NCI-H1105 (cell line): ENCODE data around the gene BSND.

Experiments used
- DNase-seq: peaks from one replicate; lab custom pipeline; 2025; lab: John Stamatoyannopoulos, UW

BSND gene

DNA sequence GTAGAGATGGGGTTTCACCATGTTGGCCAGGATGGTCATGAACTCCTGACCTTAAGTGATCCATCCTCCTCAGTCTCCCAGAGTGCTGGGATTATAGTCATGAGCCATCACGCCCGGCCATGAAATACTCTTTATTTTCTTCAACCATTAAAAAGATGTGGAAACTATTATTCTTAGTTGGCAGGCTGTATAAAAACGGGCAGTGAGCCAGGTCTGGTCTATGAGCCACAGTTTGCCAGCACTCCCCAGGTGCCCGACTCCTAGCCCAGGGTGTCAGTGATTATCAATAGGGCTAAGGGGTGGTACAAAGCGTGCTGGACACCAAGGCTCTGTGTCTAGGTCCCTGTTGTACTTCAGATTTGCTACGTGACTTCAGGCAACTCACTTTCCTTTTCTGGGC lies 22.0 kb upstream of the BSND start:
- peak; percentile 14 for DNase-seq

- no peak for DNase-seq
Measured at GRCh38 chr1:54977533-54978297, 21.0 kb upstream of the BSND start.

GRCh38 chr1:54978528-54979326 lies 20.0 kb upstream of the BSND start:
- DNase-seq: no peak

- DNase-seq: no peak
Measured at GRCh38 chr1:54979327-54979891, 19.3 kb upstream of the BSND start.

DNA sequence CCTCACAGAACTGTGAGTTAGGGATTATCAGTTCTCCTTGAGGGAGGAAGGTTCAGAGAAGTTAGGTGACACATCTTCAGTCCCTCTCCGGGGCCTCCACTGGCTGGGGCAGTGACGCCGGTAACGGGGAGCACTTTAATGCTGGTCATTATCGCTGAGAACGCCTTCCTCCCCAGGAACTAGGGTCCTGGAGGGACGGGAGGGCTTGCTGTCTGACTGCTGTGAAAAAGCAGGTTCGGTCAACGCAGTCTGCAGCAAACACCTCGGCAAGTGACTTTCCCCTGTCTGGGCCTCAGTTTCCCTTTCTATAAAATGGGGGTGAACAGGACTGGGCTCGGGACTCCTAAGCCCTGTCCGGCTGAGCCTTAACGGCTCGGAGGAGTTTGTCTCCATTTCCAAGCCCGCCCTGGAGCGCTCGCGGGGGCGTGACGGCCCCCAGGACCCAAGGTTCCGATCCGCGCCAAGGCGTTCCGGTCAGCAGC lies 18.6 kb upstream of the BSND start:
- no peak for DNase-seq

DNA sequence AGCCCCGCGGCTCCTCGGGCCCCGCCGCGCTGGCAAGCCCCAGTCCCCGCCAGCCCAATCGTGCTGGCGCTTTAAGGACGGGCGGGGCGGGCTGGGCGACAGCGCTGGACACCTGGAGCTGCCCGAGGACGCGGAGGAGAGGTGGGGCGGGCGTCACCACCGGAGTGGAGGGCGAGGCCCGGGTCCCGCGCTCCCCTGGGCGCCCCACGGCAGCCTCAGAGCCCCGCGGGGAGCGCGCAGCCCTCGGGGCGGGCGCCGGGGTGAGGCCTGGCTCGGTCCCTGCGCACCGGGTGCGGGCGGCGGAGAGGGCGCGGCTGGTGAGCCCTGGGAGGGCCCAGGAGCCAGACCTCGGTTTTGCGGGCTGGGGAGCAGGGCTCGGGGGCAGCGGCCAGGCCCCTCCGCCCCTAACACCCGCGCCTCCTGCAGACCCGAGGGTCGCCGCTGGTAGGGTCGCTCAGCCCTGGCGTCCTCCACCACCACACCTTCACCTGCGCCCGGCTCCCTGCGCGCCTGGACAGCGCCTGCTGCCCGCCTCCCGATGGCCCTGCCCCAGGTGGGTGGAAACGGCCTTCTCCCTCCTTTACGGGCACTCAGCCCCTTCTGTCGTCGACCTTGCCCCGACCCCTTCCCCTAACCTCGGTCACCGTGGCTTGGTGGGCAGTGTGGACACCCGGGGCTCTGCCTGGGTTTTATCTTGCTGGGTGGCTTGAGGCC lies 18.0 kb upstream of the BSND start, which contains the start of gene TMEM61:
Gene TMEM61 (plus strand): TSS at position 101 of the 714 bp plus-strand sequence. CDS start 438 bp downstream, at position 539.
- DNase-seq: no peak

DNA sequence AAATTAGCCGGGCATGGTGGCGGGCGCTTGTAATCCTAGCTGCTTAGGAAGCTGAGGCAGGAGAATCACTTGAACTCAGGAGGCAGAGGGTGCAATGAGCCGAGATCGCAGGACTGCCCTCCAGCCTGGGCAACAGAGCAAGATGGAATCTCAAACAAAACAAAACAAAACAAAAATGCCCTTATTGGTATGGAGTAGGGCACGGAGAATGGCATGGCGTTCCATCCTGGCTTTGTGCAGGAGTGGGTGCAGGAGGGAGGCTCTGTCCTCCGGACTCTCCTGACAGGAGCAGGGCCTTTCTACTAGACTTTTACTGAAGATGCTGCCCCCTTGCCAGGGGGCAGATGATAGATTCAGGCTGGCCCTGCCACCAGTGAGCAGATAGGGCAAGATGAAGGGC lies 17.3 kb upstream of the BSND start:
- DNase-seq: no peak

GRCh38 chr1:54982739-54983138 lies 16.0 kb upstream of the BSND start:
- peak; percentile 86 for DNase-seq

DNA sequence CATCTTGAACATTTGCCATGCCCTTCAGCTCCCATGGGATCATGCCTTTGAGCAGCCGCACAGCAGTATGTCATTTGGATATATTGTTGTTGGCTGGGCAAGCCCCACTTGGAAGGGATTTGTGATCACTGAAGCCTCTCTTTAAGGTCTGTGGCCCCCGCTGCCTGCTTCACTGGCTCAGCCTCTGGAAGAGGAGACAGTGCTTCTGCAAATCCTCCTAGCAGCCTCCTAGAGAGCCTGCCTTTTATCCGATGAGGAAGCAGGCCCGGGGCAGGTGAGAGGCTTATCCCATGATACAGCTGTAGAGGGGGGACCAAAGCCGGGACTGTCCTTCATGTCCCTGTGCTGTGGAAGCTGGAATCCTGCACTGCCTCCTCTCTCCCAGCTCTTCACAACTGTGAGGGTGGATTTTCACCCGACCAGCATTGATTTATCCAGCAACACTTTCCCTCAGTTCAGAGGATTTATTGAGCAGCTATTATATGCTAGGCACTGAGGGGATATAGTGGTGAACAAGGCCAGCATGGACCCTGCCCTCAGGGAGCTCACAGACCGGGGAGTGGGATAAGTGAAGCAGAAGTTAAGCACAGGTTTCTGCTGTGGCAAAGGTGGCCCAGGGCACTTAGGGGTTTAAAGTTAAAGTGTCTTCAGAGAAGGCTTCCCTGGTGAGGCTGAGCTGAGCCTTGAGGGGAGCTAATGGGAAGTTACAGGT lies 14.4 kb upstream of the BSND start:
- no peak for DNase-seq

GRCh38 chr1:54985556-54985955 lies 13.2 kb upstream of the BSND start:
- DNase-seq: no peak

DNA sequence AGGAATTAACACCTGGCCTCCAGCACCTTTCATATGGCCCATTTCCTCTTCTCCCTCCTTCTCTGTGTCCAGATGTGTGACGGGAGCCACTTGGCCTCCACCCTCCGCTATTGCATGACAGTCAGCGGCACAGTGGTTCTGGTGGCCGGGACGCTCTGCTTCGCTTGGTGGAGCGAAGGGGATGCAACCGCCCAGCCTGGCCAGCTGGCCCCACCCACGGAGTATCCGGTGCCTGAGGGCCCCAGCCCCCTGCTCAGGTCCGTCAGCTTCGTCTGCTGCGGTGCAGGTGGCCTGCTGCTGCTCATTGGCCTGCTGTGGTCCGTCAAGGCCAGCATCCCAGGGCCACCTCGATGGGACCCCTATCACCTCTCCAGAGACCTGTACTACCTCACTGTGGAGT lies 12.7 kb upstream of the BSND start:
- DNase-seq: no peak

DNA sequence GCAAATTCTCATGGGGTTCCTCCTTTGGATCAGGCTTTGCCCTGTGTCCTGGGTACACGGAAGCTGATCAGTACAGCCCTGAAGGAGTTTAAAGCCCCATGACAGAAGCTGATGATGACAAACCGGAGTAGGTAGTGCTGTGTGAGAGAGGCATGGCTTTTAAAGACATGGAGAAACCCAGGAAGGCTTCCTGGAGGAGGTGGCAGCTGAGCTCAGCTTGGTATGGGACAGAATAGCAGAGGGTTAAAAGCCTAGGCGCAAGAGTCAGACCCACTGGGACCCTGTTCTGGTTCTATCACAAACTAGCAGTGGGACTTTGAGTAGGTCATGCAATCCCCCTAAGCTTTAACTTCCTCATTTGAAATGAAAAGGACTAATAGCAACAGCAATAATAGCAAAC lies 12.2 kb upstream of the BSND start:
- DNase-seq: no peak

DNA sequence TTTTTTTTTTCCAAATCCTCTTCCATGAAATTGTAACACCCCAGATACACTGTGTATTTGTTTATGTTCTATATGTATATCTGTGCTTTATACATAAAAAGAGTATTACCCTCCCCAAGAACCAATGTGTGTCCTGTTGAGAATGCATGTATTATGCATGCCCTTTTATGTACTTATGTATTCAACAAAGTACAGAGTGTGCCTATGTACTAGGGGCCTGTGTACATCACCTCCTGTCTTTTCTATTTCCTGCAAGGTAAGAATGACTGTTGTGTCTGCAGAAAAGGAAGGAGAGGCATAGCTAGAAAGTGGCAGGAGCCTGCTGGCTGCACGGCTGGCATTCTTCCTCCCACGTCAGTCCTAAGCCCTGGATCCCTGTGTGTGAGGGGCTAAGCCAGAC lies 11.3 kb upstream of the BSND start:
- DNase-seq: no peak

- DNase-seq: no peak
Measured at GRCh38 chr1:54987919-54988705, 10.6 kb upstream of the BSND start.

DNA sequence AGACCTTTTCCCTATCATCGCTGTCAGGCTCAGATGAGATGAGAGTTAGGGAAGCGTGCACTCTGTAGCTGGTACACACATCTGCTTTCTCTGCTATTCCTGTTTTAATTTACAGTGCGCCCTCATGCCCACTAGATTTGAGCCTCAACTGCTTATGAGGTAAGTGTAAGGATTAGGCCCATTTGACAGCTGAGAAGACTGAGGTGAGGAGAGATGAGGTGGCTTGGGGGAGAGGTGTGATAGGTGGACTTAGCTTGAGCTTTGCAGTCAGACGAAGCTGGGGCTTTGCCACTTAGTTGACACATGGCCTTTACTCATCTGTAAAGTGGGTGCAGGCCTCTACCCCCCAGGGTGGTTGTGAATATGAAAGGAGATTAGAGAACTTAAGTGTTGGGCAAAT lies 9.8 kb upstream of the BSND start:
- no peak for DNase-seq

DNA sequence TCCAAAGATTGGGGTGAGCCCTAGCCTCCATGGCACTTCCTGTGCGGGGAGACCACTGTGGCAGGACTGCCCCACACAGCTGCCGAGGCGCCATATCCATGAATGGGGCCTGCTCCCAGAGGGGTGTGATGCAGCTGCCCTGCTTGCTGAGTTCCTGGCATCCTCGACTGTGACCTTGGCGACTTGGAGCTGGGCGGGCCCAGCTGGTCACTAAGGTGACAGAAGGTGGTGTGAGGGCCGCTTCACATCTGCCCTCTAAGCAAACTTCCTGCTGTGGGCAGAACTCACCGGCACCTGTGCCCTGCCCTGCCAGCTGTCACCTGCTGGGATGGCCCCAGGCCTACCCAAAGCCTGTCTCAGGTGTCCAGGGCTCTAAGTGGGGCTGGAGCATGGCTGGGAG lies 9.3 kb upstream of the BSND start:
- peak; percentile 40 for DNase-seq

DNA sequence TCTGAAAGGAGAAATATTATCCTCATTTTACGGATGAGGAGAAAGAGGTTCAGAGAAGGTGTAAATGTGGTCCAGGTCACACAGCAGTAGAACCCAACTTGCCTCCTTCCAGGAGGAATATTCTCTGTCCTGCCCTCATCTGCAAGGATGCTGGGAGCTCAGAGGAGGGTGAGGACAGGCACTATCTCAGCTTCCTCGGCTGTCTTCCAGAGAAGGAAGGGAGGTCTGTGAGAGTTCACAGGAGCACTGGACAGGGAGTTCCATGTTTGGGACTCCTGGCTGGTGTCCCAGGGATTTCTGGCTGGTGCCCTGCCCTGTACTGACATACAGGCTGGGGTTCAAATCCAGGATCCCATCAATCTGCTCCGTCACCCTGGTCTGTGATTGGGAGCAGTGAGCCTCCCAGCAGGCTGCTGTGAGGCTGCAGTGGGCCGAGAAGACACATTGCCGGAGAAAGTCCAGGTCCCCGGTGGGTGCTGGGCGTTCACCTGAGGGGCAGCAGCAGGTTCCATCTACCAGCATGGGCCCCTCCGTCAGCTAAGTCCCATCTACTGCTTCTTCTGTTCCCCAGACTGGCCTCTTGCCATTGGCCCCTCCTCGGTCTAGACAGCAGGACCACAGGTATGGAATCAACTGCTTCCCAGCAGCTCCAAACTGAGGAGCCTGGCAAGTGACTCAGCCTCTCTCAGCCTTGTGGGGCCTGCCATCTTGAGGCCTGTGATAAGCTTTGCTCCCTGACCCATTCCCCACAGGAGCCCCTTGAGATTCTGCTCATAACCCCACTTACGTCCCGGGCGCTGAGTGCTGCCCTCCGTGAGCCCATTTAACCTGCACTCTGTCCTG lies 8.5 kb upstream of the BSND start:
- no peak for DNase-seq

- no peak for DNase-seq
Measured at GRCh38 chr1:54990916-54991315, 7.8 kb upstream of the BSND start.

DNA sequence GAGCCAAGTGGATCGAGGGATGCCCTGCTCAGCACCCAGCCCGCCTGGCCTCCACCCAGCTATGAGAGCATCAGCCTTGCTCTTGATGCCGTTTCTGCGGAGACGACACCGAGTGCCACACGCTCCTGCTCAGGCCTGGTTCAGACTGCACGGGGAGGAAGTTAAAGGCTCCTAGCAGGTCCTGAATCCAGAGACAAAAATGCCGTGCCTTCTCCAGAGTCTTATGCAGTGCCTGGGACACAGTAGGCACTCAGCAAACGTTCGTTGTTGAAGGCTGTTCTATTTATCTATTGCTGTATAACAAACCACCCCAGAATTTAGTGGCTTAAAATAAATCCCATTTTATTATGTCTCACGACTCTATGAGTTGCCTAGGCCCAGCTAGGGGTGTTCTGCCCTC lies 6.8 kb upstream of the BSND start:
- no peak for DNase-seq

GRCh38 chr1:54993140-54993539 lies 5.6 kb upstream of the BSND start:
- DNase-seq: no peak
